H1 (cell line): ENCODE data around the gene SMARCC1. TPM values are rescaled to one million over a fixed set of nuclear protein-coding genes. Genes with fewer than 3 reads are reported as not detected.

Experiments
- EGR1 ChIP-seq: IDR thresholded peaks from 2 replicates; pipeline ENCODE4 v1.6.1; 2011; ENCODE audit warnings: low read depth, low read length, borderline replicate concordance
- MAFK ChIP-seq: IDR thresholded peaks from 2 replicates; pipeline ENCODE4 v1.6.1; 2012; ENCODE audit warnings: low read depth, mild to moderate bottlenecking, improper control_type of control experiment, low read length
- PHF8 ChIP-seq: fragments of 200-600 bp; sonication (generic); conservative IDR thresholded peaks from 2 replicates; pipeline ENCODE4 v1.7.1; 2012; ENCODE audit warnings: low read depth, mild to moderate bottlenecking, inconsistent platforms, low read length, moderate library complexity
- POLR2AphosphoS5 ChIP-seq: IDR thresholded peaks from 2 replicates; pipeline ENCODE4 v1.6.1; 2011; ENCODE audit warnings: low read depth, low read length
- RNF2 ChIP-seq: fragments of 200-900, 300-1000 bp; sonication (generic); IDR thresholded peaks from 2 replicates; pipeline ENCODE4 v1.7.1; 2016; ENCODE audit warnings: borderline replicate concordance, low read depth, mild to moderate bottlenecking, antibody characterized with exemption, low read length; ENCODE audit not compliant: poor library complexity, severe bottlenecking; ENCODE audit errors: missing control alignments
- SIX5 ChIP-seq: IDR thresholded peaks from 2 replicates; pipeline ENCODE4 v1.6.1; 2011; ENCODE audit warnings: mild to moderate bottlenecking, low read depth, low read length
- TBP ChIP-seq: IDR thresholded peaks from 2 replicates; pipeline ENCODE4 v1.6.1; 2011; ENCODE audit warnings: low read depth, low read length, improper control_type of control experiment
- TCF12 ChIP-seq: IDR thresholded peaks from 2 replicates; pipeline ENCODE4 v1.6.1; 2011; ENCODE audit warnings: low read depth, mild to moderate bottlenecking, low read length
- polyA plus RNA-seq, 7 experiments: library from polyadenylated mRNA; depleted of rRNA in 3 of 7; stranded (reverse) in 5 of 7; unstranded in 2 of 7; fragments of >200 nt in 5 of 7; fragments of 200-250 nt in 2 of 7; gene quantifications; 1 replicate in 5 of 7; 2 replicates in 1 of 7; 4 replicates in 1 of 7; pipeline versions ENCODE4 v1.2.1 to v1.2.3, GENCODE V29; 2011 to 2013; ENCODE audit warnings: missing spikeins in 2 of 7, mixed read lengths in 2 of 7
- total RNA-seq: library from RNA; stranded (reverse); fragmentation: NEBNext Ultra II Directional; extraction: Animal tissue kit (Norgen Biotek cat#: 25700); gene quantifications from 2 replicates; pipeline ENCODE4 v1.2.1, GENCODE V29; 2021
- TF ChIP-seq, protein P1 (sequence below): fragments of 300-600 bp; sonication (generic); IDR thresholded peaks from 2 replicates; pipeline ENCODE4 v1.7.1; 2012; ENCODE audit warnings: low read length, moderate library complexity, mild to moderate bottlenecking, inconsistent platforms; ENCODE audit not compliant: insufficient replicate concordance
- TF ChIP-seq, protein P2 (sequence below): IDR thresholded peaks from 2 replicates; pipeline ENCODE4 v1.6.1; 2012; ENCODE audit warnings: inconsistent platforms

The SMARCC1 gene
- total and polyA plus RNA-seq, 2 of the 8 experiments (the other 6 are each of a cell fraction or from before 2014, with no cell fraction given) = 64.1 to 335 TPM

DNA sequence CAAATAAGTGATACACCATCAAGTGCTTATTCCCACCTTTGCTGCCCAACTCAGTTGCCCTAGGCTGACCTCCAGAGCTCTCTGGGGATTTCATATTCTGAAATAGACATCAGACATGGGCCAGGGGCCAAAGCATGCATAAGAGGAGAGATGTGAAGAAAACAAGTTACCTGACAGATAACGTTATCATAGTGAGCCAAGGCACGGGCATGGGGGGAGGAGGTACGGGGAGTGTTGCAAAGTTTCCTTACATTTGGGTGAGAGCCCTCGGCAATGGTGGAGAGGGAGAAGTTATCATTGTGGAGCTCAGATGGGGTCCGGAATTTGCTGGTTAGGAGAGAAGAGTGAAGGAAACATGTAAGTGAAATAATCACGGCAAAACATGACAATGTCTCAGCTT lies 212.8 kb downstream of the SMARCC1 start (continued):
- TF ChIP-seq, protein P1, sequence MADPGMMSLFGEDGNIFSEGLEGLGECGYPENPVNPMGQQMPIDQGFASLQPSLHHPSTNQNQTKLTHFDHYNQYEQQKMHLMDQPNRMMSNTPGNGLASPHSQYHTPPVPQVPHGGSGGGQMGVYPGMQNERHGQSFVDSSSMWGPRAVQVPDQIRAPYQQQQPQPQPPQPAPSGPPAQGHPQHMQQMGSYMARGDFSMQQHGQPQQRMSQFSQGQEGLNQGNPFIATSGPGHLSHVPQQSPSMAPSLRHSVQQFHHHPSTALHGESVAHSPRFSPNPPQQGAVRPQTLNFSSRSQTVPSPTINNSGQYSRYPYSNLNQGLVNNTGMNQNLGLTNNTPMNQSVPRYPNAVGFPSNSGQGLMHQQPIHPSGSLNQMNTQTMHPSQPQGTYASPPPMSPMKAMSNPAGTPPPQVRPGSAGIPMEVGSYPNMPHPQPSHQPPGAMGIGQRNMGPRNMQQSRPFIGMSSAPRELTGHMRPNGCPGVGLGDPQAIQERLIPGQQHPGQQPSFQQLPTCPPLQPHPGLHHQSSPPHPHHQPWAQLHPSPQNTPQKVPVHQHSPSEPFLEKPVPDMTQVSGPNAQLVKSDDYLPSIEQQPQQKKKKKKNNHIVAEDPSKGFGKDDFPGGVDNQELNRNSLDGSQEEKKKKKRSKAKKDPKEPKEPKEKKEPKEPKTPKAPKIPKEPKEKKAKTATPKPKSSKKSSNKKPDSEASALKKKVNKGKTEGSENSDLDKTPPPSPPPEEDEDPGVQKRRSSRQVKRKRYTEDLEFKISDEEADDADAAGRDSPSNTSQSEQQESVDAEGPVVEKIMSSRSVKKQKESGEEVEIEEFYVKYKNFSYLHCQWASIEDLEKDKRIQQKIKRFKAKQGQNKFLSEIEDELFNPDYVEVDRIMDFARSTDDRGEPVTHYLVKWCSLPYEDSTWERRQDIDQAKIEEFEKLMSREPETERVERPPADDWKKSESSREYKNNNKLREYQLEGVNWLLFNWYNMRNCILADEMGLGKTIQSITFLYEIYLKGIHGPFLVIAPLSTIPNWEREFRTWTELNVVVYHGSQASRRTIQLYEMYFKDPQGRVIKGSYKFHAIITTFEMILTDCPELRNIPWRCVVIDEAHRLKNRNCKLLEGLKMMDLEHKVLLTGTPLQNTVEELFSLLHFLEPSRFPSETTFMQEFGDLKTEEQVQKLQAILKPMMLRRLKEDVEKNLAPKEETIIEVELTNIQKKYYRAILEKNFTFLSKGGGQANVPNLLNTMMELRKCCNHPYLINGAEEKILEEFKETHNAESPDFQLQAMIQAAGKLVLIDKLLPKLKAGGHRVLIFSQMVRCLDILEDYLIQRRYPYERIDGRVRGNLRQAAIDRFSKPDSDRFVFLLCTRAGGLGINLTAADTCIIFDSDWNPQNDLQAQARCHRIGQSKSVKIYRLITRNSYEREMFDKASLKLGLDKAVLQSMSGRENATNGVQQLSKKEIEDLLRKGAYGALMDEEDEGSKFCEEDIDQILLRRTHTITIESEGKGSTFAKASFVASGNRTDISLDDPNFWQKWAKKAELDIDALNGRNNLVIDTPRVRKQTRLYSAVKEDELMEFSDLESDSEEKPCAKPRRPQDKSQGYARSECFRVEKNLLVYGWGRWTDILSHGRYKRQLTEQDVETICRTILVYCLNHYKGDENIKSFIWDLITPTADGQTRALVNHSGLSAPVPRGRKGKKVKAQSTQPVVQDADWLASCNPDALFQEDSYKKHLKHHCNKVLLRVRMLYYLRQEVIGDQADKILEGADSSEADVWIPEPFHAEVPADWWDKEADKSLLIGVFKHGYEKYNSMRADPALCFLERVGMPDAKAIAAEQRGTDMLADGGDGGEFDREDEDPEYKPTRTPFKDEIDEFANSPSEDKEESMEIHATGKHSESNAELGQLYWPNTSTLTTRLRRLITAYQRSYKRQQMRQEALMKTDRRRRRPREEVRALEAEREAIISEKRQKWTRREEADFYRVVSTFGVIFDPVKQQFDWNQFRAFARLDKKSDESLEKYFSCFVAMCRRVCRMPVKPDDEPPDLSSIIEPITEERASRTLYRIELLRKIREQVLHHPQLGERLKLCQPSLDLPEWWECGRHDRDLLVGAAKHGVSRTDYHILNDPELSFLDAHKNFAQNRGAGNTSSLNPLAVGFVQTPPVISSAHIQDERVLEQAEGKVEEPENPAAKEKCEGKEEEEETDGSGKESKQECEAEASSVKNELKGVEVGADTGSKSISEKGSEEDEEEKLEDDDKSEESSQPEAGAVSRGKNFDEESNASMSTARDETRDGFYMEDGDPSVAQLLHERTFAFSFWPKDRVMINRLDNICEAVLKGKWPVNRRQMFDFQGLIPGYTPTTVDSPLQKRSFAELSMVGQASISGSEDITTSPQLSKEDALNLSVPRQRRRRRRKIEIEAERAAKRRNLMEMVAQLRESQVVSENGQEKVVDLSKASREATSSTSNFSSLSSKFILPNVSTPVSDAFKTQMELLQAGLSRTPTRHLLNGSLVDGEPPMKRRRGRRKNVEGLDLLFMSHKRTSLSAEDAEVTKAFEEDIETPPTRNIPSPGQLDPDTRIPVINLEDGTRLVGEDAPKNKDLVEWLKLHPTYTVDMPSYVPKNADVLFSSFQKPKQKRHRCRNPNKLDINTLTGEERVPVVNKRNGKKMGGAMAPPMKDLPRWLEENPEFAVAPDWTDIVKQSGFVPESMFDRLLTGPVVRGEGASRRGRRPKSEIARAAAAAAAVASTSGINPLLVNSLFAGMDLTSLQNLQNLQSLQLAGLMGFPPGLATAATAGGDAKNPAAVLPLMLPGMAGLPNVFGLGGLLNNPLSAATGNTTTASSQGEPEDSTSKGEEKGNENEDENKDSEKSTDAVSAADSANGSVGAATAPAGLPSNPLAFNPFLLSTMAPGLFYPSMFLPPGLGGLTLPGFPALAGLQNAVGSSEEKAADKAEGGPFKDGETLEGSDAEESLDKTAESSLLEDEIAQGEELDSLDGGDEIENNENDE = no peak
- TF ChIP-seq POLR2AphosphoS5 (no peak), EGR1 (no peak), TBP (no peak), TCF12 (no peak), PHF8 (no peak), SIX5 (no peak), RNF2 (no peak), MAFK (no peak)
- TF ChIP-seq, protein P2, sequence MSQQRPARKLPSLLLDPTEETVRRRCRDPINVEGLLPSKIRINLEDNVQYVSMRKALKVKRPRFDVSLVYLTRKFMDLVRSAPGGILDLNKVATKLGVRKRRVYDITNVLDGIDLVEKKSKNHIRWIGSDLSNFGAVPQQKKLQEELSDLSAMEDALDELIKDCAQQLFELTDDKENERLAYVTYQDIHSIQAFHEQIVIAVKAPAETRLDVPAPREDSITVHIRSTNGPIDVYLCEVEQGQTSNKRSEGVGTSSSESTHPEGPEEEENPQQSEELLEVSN = no peak
